CD4-positive, alpha-beta T cell (primary cell): ENCODE data around the gene ARPIN. TPM values are rescaled to one million over a fixed set of nuclear protein-coding genes. Genes with fewer than 3 reads are reported as not detected.

Experiments
- ATAC-seq: fragments of 200-7000 bp; cut with Tn5 transposase; one replicate; pipeline ENCODE4 v1.10.0; 2022; ENCODE audit warnings: mild to moderate bottlenecking; ENCODE audit not compliant: poor library complexity
- CTCF ChIA-PET: fragments of 350-600 bp; sonication (Branson Sonifier 250); formaldehyde crosslinking; loops from one replicate; lab custom pipeline; 2021; ENCODE audit warnings: antibody characterized with exemption, inconsistent platforms; lab: Charles Lee
- POLR2A ChIA-PET: fragments of 350-600 bp; sonication (Branson Sonifier 250); formaldehyde crosslinking; loops from one replicate; lab custom pipeline; 2021; ENCODE audit warnings: antibody characterized with exemption, inconsistent platforms; lab: Charles Lee
- DNase-seq, 14 experiments: peaks; one replicate each; pipeline ENCODE4 v3.0.0-alpha.2; 2013 to 2020; ENCODE audit warnings: mixed read lengths in 2 of 14
- H3K27ac ChIP-seq, 2 donors: one replicate each; pipeline versions ENCODE4 v1.5.1 to v1.7.0; 2013; ENCODE audit warnings: low read length in 2 of 2, low read depth in 1 of 2, mild to moderate bottlenecking in 1 of 2
- H3K27me3 ChIP-seq, 2 experiments: 1 replicate in 1 of 2; 2 replicates in 1 of 2; pipeline versions ENCODE4 v1.6.1 to v1.7.0; 2013; ENCODE audit warnings: low read length in 2 of 2, control low read depth in 1 of 2, mild to moderate bottlenecking in 1 of 2, moderate library complexity in 1 of 2; ENCODE audit not compliant: insufficient read depth in 2 of 2, control insufficient read depth in 1 of 2
- H3K36me3 ChIP-seq: one replicate; pipeline ENCODE4 v1.6.1; 2013; ENCODE audit warnings: low read length, control low read depth; ENCODE audit not compliant: insufficient read depth
- H3K4me1 ChIP-seq: one replicate; pipeline ENCODE4 v1.6.1; 2013; ENCODE audit warnings: low read length, control low read depth; ENCODE audit not compliant: insufficient read depth
- H3K4me3 ChIP-seq: one replicate; pipeline ENCODE4 v1.5.1; 2013; ENCODE audit warnings: mild to moderate bottlenecking, low read length, moderate library complexity
- H3K9me3 ChIP-seq, 2 experiments: 1 replicate in 1 of 2; 2 replicates in 1 of 2; pipeline versions ENCODE4 v1.6.1 to v1.7.0; 2013; ENCODE audit warnings: low read length in 2 of 2, mild to moderate bottlenecking in 2 of 2, control low read depth in 1 of 2, moderate library complexity in 1 of 2; ENCODE audit not compliant: control insufficient read depth in 1 of 2, insufficient read depth in 1 of 2
- H3K27ac Mint-ChIP-seq: one replicate; pipeline ENCODE4 v1.8.0; 2020; ENCODE audit warnings: mixed read lengths
- H3K27me3 Mint-ChIP-seq: one replicate; pipeline ENCODE4 v1.8.0; 2021; ENCODE audit warnings: mixed read lengths
- H3K36me3 Mint-ChIP-seq: one replicate; pipeline ENCODE4 v1.8.0; 2021; ENCODE audit warnings: low read depth, mixed read lengths
- H3K4me1 Mint-ChIP-seq: one replicate; pipeline ENCODE4 v1.8.0; 2021; ENCODE audit warnings: low read depth, mixed read lengths
- H3K4me3 Mint-ChIP-seq: one replicate; pipeline ENCODE4 v1.8.0; 2020; ENCODE audit warnings: mild to moderate bottlenecking, mixed read lengths
- H3K9me3 Mint-ChIP-seq: one replicate; pipeline ENCODE4 v1.8.0; 2020; ENCODE audit warnings: mixed read lengths
- CTCF ChIP-seq: fragments of 200-600 bp; IDR thresholded peaks from one replicate; pipeline ENCODE4 v1.8.0; 2022; ENCODE audit warnings: antibody characterized with exemption, mild to moderate bottlenecking
- intact Hi-C, 2 experiments: fragments of 100-400 bp; cut with DNase I in 1 of 2; cut with micrococcal nuclease in 1 of 2; formaldehyde crosslinking; loops; one replicate each; pipeline versions ENCODE4 v1.15.1 to v1.9.0; 2023 to 2025; cut with DNase I, micrococcal nuclease
- total RNA-seq, 174 experiments: library from RNA in 2 of 174; stranded (reverse) in 2 of 174; gene quantifications; one replicate each; pipeline ENCODE4 v1.2.3 and lab custom pipeline; 2021 to 2026

The ARPIN gene
- total RNA-seq, 2 experiments from 2014 or later: not detected

GRCh38 chr15:89910891-89911626 is 1.7 kb downstream of the ARPIN start:
- Mint-ChIP-seq H3K27me3 (peaks cover 47% of the 10 kb centered on the region), H3K27ac (no peak overlapping the region), H3K4me1 (no peaks in the 10 kb centered on the region), H3K9me3 (no peaks in the 10 kb centered on the region), H3K4me3 (no peak overlapping the region), H3K36me3 (no peaks in the 10 kb centered on the region)
- Histone ChIP-seq H3K4me3 (no peak overlapping the region), H3K36me3 (no peaks in the 10 kb centered on the region), H3K9me3 (peaks cover 0 to 4% of the 10 kb centered on the region in 2 experiments), H3K27ac (no peak overlapping the region), H3K27me3 (peaks cover 20 to 23% of the 10 kb centered on the region in 2 experiments), H3K4me1 (peaks cover 8% of the 10 kb centered on the region)
- ATAC-seq (no peak), DNase-seq (peak in 3 of 14 experiments; percentile 8 to 33 (median 20))
- intact Hi-C loops: no loop called here
- POLR2A ChIA-PET: interaction anchor here (1.0 kb wide), 1 partner anchor 90 kb away, joined by 3 read pairs; the partner anchor contains the start of gene ZNF710
- CTCF ChIA-PET: no interaction called here
- TF ChIP-seq CTCF: no peak

- CTCF ChIA-PET: no interaction called here
- Mint-ChIP-seq H3K9me3 (no peaks in the 10 kb centered on the region), H3K36me3 (no peaks in the 10 kb centered on the region), H3K4me1 (no peaks in the 10 kb centered on the region), H3K4me3 (no peak overlapping the region), H3K27me3 (peaks cover 43% of the 10 kb centered on the region), H3K27ac (no peak overlapping the region)
- no peak for TF ChIP-seq CTCF
- H3K4me3 ChIP-seq: no peak overlapping the region
- H3K27ac ChIP-seq: no peak overlapping the region
- peaks cover 8% of the 10 kb centered on the region for H3K4me1 ChIP-seq
- DNase-seq: no peak
- peaks cover 0 to 4% of the 10 kb centered on the region in 2 experiments for H3K9me3 ChIP-seq
- intact Hi-C loops: no loop called here
- H3K27me3 ChIP-seq: peaks cover 18 to 23% of the 10 kb centered on the region in 2 experiments
- no peaks in the 10 kb centered on the region for H3K36me3 ChIP-seq
- POLR2A ChIA-PET: no interaction called here
- ATAC-seq: no peak
Measured at GRCh38 chr15:89909611-89910010, 3.1 kb downstream of the ARPIN start.

- POLR2A ChIA-PET: no interaction called here
- H3K4me1 ChIP-seq: peaks cover 8% of the 10 kb centered on the region
- intact Hi-C loops: no loop called here
Measured at GRCh38 chr15:89908226-89908625, 4.5 kb downstream of the ARPIN start.

More at GRCh38 chr15:89908226-89908625, 4.5 kb downstream of the ARPIN start:
- Mint-ChIP-seq H3K4me1 (no peaks in the 10 kb centered on the region), H3K27ac (no peak overlapping the region), H3K4me3 (no peak overlapping the region), H3K9me3 (no peaks in the 10 kb centered on the region), H3K36me3 (no peaks in the 10 kb centered on the region), H3K27me3 (peaks cover 36% of the 10 kb centered on the region)
- no peak for TF ChIP-seq CTCF
- ATAC-seq (no peak), DNase-seq (no peak)
- no peak overlapping the region for H3K27ac ChIP-seq
- peaks cover 0 to 4% of the 10 kb centered on the region in 2 experiments for H3K9me3 ChIP-seq
- CTCF ChIA-PET: no interaction called here
- no peaks in the 10 kb centered on the region for H3K36me3 ChIP-seq
- H3K4me3 ChIP-seq: no peak overlapping the region
- H3K27me3 ChIP-seq: peaks cover 10 to 19% of the 10 kb centered on the region in 2 experiments
